Kidney glomerular epithelial cell (primary cell): ENCODE results near the gene ZBED4.

Experiments used
- DNase-seq: peaks from one replicate; lab custom pipeline; 2025; lab: John Stamatoyannopoulos, UW

ZBED4 gene

DNA sequence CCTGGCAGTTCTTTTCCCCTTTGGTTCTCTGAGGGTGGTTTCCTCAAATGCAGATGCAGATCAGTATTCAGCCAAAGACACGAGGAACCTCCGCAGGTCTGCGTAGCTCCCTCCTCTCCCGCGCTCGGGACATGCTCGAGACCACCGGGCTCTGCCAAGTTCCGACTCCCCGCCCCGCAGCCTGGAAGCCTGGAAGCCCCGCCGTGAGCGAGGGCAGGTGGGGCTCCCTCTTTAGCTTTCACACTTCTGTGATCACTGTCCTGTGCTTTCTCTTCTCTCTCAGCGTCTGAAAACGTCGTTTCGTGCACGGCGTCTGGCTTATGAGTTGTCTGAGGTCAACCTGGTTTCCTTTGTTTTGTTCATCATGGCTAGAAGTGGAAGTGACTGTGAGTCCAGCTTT, 26.6 kb downstream of the ZBED4 start:
- DNase-seq: no peak

- DNase-seq: no peak
Observed at GRCh38 chr22:49881856-49882255, 28.2 kb downstream of the ZBED4 start.

DNA sequence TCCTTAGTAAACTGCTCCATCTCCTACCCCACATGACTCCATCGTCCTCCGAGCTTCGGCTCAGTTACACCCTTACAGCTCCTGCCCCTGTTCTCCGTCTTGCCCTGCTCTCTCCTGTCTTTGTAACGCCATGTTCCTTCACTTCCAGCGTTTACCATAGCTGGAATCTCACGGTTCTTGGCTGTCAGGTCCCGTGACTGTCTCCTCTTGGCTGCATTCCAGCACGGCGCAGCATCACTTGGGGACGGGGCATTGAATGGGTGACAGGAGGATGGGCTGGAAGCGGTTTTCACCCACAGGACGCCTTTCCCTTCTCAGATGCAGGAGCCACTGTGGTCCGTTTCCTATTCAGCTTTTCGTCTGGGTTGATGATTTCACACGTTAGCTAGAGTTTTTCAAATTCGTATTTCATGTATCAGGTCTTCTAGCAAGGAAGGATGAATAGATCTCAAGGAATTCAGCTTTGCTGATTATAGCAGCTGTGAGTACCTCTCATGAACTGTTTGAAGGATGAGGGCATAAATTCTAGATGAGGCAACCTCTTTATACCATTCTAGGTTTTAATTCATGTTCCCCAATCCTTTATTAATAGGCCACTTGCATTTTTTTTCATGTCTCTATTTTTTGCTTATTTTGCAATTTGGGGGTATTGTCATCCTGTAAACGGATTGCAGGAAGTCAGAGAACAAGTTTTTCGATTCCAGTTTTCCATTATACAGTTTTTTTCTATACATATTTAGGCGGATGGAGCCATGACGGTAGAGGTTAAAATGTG, 29.1 kb downstream of the ZBED4 start:
- no peak for DNase-seq

DNA sequence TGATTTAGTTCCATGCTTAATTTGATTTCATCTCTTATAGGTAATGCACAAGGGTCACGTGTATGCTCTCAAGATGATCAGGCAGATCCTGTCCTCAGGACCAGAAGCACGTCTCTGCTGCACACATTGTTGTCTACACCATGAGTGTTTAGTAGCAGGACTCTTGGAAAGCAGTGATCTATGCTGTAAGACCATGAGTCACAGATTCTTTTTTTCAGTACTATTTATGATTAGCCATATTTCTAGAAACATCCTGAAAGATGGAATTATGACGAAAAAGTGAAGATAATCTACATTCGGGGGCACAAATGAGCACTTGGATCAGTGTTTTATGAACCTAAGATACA, 29.6 kb downstream of the ZBED4 start:
- no peak for DNase-seq

GRCh38 chr22:49884075-49884474, 30.4 kb downstream of the ZBED4 start:
- no peak for DNase-seq

DNA sequence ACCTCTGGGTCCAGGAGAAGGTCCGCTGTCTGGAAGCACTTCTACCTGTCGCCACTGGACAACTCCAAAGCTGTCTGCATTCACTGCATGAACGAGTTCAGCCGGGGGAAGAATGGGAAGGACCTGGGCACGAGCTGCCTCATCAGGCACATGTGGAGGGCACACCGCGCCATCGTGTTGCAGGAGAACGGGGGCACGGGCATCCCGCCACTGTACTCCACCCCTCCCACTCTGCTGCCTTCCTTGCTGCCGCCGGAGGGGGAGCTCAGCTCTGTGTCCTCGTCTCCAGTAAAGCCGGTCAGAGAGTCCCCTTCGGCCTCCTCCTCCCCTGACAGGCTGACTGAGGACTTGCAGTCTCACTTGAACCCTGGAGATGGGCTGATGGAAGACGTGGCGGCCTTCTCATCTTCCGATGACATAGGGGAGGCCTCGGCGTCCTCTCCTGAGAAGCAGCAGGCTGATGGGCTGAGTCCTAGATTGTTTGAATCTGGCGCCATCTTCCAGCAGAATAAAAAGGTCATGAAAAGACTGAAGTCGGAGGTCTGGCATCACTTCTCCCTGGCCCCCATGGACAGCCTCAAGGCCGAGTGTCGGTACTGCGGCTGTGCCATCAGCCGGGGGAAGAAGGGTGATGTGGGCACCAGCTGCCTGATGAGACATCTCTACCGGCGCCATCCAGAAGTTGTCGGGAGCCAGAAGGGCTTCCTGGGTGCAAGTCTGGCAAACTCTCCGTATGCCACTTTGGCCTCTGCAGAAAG, 31.0 kb downstream of the ZBED4 start:
- no peak for DNase-seq

GRCh38 chr22:49885281-49885680, 31.6 kb downstream of the ZBED4 start:
- DNase-seq: no peak

DNA sequence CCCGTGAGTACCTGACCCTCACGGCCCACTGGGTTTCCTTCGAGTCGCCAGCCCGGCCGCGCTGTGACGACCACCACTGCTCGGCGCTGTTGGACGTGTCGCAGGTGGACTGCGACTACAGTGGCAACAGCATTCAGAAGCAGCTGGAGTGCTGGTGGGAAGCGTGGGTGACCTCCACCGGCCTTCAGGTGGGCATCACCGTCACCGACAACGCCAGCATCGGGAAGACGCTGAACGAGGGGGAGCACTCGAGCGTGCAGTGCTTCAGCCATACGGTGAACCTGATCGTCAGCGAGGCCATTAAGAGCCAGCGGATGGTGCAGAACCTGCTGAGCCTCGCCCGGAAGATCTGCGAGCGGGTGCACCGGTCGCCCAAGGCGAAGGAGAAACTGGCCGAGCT, 32.2 kb downstream of the ZBED4 start:
- no peak for DNase-seq

GRCh38 chr22:49886346-49887063, 32.9 kb downstream of the ZBED4 start:
- DNase-seq: no peak

- no peak for DNase-seq
Observed at GRCh38 chr22:49887064-49887451, 33.4 kb downstream of the ZBED4 start.

- no peak for DNase-seq
Observed at GRCh38 chr22:49887702-49888101, 34.1 kb downstream of the ZBED4 start.

DNA sequence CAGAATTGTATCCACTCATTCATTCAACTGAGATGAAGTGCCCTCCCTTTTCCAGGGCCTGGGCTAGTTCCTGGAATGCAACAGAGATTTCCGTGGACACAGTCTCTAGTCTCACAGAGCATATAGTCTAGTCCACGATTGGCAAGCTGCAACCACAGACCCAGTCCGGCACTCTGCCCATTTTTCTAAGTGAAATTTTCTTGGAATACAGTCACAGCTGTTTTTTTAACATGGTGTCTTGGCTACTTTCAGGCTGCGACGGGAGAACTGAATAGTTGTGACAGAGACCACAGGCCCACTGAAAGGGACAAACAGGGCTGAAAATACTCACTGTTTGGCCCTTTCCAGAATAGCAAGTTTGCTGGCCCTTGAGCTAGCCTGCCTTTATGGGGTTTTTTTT, 35.4 kb downstream of the ZBED4 start:
- no peak for DNase-seq

DNA sequence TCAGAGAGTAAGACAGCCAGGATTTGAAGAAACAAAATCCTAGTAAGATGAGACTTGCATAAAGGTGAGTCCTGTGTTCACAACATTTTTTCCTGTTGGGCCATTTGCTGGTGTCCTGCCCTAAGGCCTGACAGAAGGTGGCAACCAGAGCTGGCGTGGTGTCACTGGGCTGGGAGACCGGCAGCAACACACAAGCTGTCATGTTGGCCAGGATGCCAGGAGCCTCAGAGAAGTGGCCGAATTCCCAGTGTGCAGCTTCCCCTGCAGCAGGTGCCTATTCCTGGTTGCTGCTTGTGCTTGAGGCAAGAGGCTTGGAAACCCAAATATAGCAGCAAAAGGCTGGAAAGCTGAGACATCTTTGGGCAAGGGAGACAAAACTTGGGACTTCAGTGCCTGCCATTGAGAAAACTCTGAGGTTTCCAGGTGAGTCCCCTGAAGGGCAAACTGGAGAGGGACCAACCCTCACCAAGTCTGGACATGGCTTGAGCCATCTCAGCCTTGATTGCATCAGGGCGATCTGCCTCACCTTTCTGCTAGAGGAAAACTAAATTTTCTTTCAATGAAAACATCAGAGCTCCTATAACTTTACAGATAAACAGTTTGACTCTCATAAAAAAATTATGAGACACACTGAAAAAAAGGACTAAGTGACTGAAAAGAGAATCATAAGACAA, 38.7 kb downstream of the ZBED4 start:
- DNase-seq: no peak

- no peak for DNase-seq
Observed at GRCh38 chr22:49893025-49893424, 39.4 kb downstream of the ZBED4 start.

DNA sequence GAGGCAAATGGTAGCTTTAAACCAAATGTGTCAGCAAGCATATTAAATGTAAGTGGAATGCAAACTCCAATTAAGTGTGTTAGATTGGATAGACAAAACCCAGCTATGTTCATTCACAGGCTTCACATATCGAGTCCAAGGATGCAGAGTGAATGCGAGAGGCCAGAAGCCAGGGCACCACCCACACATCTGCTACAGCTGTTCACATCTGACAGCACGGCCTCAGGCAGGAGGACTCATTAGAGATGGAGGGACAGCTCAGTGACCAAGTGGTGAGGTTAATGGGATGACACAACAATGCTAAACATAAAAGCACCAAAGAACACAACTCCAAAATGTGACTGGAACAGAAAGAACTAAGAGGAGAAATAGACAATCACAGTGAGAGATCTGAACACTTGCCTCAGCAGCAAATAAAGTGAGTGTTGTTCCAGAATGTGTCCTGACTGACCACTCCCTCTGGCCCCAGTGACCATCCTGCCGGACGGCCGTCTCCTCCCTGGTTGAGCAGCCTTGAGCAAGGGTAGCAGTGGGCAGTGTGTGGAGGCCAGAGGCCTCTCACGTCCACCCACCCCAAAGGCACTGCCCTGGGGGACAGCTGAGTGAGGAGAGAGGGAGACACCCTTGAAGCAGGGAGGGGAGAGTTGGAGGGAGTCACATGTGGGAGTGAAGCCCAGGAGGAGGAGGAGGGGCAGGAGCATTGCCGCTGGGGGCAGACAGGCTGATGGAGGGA, 40.8 kb downstream of the ZBED4 start:
- DNase-seq: no peak

DNA sequence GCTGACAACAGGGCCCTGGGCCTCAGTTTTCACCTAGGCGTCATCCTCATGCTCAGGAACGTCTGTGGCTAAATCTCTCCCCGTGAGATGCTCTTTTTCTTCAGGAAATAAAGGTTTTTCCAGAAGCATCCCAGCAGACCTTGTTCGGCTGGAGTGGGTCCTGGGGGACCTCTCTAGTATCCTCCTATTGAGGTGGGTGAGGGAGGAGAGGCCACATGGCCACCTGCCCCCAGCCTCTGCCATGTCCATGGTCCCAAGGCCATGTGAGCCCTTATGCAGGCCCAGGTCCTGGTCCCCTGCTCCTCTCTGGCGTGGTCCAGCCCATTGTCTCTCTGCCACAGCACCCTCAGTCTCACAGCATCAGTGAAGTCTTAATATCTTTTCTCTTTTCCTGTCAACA, 42.6 kb downstream of the ZBED4 start:
- no peak for DNase-seq

DNA sequence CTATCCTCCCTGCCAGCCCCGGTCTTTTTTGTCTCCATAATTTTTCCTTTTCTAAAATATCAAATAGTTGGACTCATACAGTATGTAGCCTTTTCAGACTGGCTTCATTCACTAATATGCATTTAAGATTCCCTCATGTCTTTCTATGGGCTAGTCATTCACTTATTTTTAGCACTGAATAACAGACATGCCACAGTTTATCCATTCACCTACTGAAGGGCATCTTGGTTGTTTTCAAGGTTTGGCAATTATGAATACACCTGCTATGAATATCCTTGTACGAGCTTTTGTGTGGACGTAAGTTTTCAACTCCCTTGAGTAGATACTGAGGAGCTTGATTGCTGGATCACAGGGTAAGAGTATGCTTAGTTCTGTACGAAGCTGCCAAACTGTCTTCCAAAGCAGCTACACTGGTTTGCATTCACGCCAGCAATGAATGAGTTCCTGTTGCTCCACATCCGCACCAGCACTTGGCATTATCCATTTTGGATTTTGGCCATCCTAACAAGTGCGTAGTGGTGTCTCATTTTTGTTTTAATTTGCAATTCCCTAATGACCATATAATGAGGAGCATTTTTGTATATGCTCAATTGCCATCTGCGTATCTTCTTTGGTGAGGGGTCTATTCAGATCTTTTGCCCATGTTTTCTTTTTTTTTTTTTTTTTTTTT, 43.5 kb downstream of the ZBED4 start:
- DNase-seq: no peak

DNA sequence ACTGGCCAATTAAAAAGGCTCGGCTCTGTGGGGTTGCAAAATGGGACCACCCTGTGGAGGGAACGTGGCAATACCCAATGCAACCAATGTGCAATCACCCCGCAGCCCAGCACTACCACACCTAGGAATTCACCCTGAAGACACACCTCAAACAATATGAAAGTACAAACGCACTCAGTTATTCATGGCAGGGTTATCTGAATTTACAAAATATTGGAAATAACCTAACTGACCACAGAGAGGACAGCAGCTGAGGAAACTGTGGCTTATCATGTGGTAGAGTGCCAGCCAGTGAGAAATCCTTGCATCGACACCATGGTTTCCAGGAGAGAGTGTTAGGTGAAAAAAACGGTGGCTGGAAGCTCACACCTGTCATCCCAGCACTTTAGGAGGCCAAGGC, 45.9 kb downstream of the ZBED4 start:
- no peak for DNase-seq

- DNase-seq: no peak
Observed at GRCh38 chr22:49900441-49901230, 47.0 kb downstream of the ZBED4 start.

DNA sequence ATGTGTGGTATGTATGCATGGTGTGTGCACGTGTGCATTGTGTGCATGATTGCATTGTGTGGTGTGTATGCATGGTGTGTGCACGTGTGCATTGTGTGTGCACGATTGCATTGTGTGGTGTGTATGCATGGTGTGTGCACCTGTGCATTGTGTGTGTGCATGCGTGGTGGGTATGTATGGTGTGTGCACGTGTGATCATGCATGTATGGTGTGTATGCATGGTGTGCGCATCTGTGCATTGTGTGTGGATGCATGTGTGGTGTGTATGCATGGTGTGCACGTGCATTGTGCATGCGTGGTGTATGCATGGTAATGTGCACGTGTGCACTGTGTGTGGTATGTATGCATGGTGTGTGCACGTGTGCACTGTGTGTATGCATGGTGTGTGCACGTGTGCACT, 47.8 kb downstream of the ZBED4 start:
- DNase-seq: no peak
